GM18526 (cell line): ENCODE data around the gene FGFR3.

Source experiments
- POLR2A ChIP-seq: IDR thresholded peaks from 3 replicates; pipeline ENCODE4 v1.6.1; 2011; ENCODE audit not compliant: insufficient read length; ENCODE audit errors: extremely low read depth

Gene FGFR3

DNA sequence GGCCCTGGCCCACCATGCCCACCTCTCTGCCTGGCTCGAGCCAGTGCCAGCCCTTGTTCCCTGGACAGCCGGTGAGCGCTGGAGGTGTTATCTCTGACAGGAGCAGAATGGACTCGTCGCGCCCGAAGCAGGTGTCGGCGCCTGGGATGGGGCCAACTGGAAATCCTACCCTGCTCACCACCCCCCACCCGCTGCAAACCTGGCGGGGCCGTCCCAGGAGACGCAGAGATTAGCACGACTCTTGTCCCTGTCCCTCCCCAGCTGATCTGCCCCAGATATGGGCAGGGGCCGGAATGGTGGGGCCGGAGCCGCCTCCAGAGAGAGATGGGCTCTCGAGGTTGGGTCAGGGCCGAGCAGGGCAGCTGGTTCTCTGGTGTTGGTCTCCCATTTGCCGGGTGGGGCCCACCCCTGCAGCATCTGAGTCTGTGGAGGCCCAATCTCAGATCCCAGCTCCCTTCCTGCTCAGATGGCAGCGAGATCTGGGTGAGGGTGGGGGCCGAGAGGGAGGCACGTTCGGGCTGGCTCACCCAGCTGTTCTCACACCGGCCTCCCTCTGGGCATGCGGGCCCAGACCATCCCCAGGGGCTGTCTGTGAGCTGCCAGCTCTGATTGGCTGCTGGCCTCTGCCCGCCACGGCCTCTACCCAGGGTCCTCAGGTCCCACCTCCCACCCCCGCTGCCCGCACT lies 20.1 kb upstream of the FGFR3 start:
- no peak for TF ChIP-seq POLR2A

DNA sequence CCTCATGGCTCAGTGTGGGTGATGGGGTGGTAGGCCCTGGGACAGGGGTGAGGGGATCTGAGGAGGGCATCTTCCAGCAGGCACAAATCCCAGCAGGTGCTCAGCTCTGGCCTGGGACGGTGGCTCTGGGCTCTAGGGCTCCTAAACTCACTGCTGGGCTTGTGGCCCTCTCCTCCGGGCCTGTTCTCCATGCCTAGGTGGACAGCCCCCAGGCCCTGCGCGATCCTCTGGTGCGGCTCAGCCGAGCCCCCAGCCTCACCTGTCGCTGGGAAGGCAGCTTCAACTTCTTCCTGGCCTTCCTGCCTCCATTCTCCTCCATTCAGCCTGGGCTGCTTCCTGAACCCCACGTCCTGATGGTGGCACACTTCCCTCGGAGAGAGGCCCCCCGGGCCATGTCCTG lies 19.3 kb upstream of the FGFR3 start:
- TF ChIP-seq POLR2A: no peak

DNA sequence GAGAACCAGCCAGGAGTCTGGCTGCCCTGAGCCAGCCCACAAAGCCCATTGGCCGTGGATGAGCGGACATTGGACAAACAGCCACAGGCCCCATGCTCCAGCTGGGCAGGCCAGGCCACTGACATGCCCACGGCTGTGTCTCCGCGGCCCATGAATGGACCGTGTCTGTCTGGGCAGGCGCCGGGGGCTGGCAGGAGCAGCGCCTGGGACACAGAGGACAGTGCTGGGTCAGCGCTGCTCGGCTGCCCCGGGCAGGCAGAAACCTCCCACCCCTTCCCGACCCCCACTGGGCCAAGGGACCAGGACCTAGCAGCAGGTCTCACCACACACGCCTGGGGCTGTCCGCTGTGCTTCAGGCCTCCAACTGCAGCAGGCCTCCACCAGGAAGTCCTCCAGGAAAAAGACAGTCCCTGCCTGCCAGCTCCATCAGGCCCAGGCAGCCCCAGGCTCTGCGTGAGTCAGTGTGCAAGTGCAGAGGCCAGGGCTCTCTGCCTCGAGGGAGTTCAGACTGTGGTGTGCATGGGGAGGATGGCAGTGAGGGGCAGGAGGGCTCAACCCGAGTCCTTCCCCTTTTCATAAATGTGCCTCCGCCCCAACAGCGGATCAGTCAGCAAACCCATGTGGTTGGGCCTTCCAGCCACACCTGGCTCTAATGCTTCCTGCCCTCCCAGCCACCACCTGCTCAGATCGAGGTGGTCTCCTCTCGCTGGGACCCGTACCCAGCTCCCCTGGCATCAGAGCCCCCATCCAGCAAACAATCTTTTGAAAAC lies 17.2 kb upstream of the FGFR3 start:
- no peak for TF ChIP-seq POLR2A

DNA sequence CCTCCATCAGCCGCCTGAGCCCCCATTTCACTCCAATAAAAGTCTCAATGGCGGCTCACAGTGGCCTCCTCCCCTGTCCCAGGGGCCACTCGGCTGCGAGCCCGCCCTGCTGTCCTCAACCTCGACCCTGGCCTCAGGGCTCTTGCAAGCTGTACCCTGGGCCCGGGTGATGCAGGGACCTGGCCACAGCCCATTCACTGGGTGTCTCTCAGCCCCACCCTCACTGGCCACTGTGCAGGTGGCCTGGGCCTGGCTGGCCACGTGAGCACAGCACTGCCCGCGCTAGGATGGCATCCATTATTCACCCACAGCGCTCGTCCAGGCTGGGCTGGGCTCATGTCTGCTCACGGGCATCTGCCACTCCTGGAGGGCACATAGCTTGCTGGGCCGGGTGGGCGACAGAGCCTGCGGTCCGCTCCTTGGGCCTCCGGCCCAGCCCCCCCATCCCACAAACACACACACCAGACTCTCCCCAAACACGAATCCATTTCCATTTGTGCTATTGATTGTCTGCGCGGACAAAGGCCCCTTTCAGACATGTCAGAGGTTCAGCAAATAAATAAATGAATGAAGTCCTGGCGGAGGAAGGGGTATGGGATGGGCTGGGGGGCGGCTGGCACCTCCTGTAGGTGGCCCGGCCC lies 16.5 kb upstream of the FGFR3 start:
- TF ChIP-seq POLR2A: no peak

DNA sequence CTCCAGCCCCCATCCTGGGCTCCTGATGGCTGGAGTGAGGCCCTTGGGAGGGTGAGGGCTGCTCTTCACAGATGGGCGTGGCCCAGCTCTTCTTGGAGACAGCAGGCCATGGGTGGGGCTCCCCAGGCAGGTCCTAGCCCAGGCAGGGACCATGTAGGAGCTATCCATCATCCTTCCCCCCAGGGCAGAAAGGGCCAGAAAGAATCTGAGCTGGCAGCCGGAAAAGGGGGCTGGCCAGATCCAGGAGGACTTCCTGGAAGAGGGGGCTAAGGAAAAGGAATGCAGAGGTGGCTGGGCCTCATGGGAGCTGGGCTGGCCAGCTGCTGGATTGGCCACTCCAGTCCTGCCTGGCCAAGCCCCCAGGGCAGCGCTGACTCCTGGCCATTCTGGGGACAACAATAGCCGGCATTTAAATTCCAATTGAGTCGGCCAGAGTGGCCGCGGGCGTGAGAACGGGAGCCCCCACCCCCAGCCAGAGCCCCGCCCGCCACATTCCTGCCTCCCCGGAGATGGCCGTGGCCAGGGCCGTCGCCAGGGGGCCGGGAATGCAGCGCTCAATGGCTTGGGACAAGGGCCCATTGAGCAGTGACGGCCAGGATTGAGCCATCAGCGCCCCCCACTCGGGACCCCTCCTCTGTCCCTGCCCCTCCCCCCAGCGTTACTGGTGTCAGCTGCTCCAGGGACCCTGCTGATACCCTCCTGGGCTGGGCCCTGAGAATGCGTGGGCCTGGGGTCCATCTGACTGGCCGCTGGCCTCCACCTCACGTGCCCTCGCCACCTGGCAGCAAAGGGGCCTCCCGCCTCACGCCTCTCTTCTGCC lies 15.1 kb upstream of the FGFR3 start:
- no peak for TF ChIP-seq POLR2A

DNA sequence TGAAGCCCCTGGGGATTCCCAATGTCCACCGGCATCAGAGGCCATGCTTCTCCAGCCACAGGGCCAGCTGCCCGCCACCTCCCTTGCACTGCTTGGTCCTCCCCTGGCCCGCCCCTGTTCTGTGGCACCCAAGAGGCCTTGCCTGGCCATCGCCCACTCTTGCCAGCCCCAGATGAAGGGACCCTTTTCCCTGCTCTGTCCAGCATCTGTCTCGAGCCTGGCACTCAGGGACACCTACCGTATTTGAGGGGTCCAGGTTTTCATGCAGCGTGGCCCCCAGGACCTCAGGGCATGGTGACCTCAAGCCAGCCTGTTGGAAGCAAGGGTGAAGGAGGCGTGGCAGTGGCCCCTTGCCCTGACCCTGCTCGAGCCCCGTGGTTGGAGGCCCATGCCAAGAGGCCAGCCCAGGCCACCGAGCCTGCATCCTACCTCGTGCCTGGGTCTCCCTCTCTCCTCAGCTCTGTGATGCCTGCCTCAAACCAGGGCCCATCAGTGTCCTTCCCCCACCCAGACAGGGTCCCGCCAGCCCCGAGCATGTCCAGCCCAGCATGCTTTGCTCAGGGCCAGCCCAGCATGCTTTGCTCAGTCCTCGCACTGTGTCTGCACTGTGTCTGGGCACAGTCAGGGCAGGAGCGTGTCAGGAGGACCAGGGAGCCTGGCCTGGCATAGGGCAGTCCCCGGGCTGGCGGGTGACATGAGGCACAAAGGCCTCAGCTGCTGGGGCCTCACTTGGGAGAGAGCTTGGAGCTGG lies 14.3 kb upstream of the FGFR3 start:
- no peak for TF ChIP-seq POLR2A

DNA sequence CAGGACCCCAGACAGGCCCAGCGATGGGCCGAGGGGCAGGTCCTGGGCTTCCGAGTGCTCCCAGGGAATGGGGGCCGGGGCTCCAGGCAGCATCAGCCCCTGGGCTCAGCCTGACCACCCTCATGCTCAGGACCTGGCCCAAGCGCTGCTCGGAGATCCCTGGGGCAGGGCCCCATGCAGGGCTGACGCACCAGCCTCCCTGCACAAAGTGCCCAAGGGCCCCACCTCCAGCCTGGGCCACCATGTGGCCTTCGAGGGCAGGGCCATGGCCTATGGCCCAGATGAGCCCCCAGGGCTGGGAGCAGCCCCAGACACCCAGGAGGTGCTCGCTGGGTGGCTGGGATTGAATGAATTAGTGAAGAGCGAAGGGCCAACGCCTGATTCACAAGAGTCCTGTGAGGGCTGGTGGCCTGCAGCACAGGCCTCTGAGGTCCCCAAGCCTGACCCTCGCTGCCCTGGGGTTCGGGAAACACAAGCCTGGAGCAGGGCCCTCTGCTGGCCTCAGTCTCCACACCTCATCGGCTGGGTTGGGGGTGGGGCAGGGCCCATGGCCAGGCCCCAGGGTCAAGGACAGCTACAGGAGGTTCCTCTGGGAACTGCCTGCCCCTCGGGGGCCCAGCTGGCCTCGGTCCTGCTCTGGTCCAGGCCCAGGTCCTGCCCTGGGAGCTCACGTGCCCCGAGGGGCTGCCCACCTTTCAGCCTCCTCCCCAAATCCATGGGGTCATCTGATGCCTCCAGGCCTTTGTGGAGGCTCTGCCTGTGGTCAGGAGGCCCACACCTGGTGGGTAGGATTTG lies 13.3 kb upstream of the FGFR3 start:
- TF ChIP-seq POLR2A: no peak

DNA sequence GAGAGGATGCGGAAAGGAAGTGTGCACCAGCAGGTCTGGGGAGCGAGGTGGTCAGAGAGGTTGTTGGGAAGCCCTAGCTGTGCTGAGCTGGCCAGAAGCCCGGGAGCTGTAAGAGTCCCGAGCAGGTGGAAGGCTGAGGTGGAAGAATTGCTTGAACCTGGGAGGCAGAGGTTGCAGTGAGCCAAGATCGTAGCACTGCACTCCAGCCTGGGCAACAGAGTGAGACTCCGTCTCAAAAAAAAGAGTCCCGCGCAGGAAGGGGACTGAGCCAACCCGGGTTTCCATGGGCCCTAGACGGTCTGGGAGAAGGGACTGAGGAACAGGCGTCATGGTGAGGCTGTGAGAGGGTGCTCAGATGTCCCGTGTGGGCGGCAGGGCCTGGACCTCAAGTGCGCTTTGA lies 12.7 kb upstream of the FGFR3 start:
- TF ChIP-seq POLR2A: no peak

DNA sequence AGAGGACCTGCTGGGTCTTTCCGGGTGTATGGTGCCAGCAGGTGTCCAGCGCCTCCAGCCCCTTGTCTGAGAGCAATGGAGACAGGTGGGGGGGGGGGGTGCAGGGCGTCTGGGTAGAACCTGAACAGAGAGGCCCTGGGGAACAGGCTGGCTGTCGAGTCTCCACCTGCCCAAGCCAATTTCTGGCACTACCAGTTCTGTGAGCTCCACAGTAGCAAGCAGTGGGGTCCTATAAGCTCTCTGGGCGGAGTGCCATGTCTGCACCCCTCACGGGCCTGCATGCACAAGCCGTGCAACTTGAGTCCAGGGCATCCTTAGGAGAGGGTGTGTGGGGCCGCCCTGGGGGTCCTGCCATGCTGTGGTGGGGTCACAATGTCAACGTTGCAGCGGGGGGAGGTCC lies 10.1 kb upstream of the FGFR3 start:
- TF ChIP-seq POLR2A: no peak

DNA sequence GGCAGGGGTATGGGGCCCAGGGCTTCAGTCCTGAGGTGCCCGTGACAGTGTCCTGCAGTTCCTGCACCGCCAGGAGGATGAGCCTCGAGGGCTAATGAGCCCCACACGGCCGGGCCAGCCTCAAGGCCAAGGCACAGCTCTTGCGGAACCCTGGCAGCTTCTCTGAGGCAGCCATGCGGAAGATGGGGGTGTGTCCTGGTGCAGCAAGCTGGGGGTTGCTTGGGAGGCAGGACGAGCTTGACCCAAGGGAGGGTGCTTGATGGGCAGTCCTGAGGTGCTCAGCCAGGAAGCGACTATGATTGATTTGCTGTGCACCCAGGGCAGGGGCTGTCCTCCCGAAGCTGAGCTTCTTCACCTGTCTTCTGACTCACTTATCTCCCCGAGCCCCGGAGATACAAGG lies 9.1 kb upstream of the FGFR3 start:
- TF ChIP-seq POLR2A: no peak

DNA sequence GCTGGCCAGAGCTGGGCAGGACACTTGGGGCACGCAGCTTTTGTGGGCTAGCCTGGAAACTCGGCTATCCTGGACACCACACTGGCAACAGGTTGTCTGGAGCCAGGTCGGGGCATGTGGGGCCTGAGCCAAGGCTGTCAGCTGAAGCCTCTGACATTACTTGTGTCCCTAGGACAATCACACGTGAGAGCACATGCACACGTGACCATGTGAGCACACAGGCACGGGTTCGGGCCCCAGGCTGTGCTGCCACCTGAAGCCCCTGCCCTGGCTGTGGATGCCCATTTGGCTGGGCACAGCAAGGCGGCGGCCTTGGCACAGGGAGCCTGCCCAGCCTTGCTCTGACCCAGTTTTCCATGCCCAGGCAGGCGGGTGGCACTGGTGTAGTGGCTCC lies 8.7 kb upstream of the FGFR3 start:
- no peak for TF ChIP-seq POLR2A

DNA sequence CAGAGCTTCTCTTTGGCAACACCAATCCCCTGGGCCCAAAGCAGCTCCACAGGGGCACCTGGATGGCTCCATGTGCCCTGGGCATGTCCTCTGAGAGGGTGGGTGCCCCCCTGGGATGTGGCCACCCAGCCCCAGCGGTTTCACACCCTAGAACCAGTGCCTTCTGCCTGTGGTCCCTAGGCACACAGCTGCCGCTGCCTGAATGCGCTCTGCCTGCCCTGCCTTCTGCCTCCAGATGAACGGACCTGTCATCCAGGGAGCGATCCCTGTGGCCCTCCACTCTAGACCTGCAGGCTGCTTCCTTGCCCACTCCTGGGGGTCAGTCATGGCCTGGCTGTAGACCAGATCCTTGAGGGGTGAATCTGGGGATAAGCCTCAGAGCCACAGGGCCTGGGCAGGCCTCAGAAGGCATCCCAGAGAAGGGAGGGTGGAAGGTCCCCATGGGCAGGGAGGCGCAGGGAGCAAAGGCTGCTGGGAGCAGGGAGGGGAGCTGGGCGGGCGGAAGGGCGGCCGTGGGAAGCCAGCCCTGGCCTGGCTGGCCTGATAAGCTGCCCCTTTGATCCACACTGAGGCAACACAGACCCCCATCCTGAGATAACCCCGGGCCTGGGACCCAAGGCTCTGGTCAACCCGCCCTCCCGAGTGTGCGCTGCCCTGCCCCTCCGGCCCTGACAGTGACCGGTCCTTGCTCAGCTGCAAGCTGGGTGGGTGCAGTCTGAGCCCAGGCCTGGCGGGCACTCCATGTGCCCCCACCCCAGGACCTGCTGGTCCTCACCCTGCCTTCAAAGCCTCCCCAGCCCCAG lies 8.1 kb upstream of the FGFR3 start:
- no peak for TF ChIP-seq POLR2A

DNA sequence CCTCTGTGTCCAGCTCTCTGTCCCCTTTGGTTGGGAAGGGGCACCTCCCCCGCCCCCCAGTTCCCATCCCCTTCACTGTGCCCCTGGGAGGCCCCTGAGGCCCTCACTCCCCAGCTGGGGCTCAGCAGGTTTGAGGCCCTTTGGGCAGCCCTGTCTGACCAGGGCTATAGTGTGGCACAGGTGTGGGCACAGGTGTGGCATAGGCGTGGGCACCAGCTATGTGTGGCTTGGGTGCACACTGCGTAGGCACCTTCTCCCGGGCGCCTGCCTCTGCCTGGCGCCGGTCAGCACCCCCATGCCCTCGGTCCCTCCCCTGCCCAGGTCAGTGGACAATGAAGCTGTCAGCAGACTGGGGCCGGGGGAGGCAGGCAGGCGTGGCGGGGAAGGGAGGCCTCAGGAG lies 7.5 kb upstream of the FGFR3 start:
- TF ChIP-seq POLR2A: no peak

DNA sequence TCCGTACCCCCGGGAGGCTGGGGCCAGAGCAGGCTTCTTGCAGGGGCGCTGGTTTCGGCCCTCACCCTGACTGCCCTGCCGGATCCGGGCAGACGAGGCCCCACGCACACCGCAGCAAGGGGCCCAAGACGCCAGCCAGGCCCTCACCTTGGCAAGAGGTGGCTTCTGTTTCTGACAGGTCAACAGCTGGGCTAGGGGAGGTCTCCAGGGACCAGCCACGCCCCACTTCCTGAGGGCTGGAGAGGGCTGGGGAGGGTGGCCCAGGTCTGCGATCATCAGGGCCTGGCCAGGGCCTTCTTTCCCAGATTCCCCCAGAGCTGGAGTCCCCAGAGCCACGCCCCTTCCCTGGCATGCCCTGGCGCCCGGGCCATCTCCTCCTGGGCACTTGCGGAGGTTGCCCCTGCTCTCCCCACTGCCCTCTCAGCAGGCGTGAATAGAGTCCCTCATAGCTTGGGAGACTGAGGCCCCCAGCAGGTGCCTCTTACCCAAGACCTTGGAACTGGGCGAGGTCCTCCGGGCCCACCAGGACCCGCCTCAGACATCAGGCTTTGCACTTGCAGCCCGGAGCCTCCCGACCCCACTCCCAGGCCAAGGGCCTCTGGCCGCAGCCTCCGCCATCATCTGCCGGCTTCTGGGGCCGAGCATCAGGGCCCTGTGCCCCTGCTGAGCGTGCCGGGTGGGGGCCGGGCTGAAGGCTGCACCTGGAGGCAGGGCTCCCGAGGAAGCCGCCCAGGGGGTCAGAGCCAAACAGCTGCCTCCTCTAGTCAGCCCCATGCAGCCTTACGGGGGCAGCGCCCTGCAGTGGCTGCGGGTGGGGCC lies 6.3 kb upstream of the FGFR3 start:
- no peak for TF ChIP-seq POLR2A
